Activated CD4-positive, alpha-beta memory T cell treated with anti-CD3 and anti-CD28 coated beads, Interleukin-2, amount 10 ng/mL, durations not matched to agents 7 days and 5 days (primary cell): ENCODE data around the gene CCR2. TPM values are rescaled to one million over a fixed set of nuclear protein-coding genes. Genes with fewer than 3 reads are reported as not detected.

Experiments used
- CTCF ChIA-PET: fragments of 350-600 bp; sonication (Branson Sonifier 250); formaldehyde crosslinking; loops from one replicate; lab custom pipeline; 2021; ENCODE audit warnings: antibody characterized with exemption, inconsistent platforms; lab: Charles Lee
- POLR2A ChIA-PET: fragments of 350-600 bp; sonication (Branson Sonifier 250); formaldehyde crosslinking; loops from one replicate; lab custom pipeline; 2021; ENCODE audit warnings: antibody characterized with exemption; lab: Charles Lee
- DNase-seq: peaks from one replicate; pipeline ENCODE4 v3.0.0-alpha.2; 2020
- H3K27ac Mint-ChIP-seq: one replicate; pipeline ENCODE4 v1.8.0; 2021; ENCODE audit warnings: mild to moderate bottlenecking, mixed read lengths
- H3K27me3 Mint-ChIP-seq: one replicate; pipeline ENCODE4 v1.8.0; 2021; ENCODE audit warnings: mixed read lengths
- H3K36me3 Mint-ChIP-seq: one replicate; pipeline ENCODE4 v1.8.0; 2021; ENCODE audit warnings: low read depth, mixed read lengths
- H3K4me1 Mint-ChIP-seq: one replicate; pipeline ENCODE4 v1.8.0; 2021; ENCODE audit warnings: mixed read lengths
- H3K4me3 Mint-ChIP-seq: one replicate; pipeline ENCODE4 v1.8.0; 2021; ENCODE audit warnings: mild to moderate bottlenecking, mixed read lengths
- H3K9me3 Mint-ChIP-seq: one replicate; pipeline ENCODE4 v1.8.0; 2021; ENCODE audit warnings: mixed read lengths
- total RNA-seq, 2 experiments: library from RNA; stranded (reverse); gene quantifications; one replicate each; pipeline ENCODE4 v1.2.3, GENCODE V29; 2021

The CCR2 gene
- total RNA-seq, 2 experiments from 2014 or later, result 167 to 174 TPM

DNA sequence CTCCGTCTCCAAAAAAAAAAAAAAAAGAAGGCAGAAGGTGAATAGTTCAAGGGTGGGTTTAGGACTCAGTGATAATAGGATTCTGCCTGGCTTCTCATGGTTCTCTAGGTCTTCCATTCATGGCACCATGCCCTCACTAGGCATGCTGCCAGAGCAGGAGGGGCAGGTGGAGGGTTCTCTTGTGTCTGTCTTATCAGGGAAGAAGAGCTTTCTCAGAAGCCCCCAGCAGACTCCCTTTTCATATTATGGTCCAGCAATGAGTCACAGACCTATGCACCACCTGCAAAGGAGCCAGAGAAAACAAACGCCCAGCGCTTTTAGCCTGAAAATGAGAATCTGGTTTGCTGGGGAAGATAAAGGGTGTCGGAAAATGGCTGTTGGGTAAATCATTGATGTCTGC lies 3.0 kb downstream of the CCR2 start:
- peaks cover 34% of the 10 kb centered on the region for H3K27me3 Mint-ChIP-seq
- peaks cover 88% of the 10 kb centered on the region for H3K4me1 Mint-ChIP-seq
- peaks cover 86% of the 10 kb centered on the region for H3K36me3 Mint-ChIP-seq
- peak overlapping the region; percentile 86 for H3K27ac Mint-ChIP-seq
- no peak for DNase-seq
- peak overlapping the region; percentile 82 for H3K4me3 Mint-ChIP-seq
- ChIA-PET CTCF (interaction anchor here (10.8 kb wide), 1 partner anchor 11 kb away, joined by 130 read pairs; the partner anchor contains the start of gene CCR5), POLR2A (interaction anchor here (1.0 to 10.8 kb wide), 4 partner anchors 10 to 78 kb away, joined by 3 to 414 read pairs (median 208); partner anchors contain the start of gene CCR5)
- H3K9me3 Mint-ChIP-seq, result no peaks in the 10 kb centered on the region

DNA sequence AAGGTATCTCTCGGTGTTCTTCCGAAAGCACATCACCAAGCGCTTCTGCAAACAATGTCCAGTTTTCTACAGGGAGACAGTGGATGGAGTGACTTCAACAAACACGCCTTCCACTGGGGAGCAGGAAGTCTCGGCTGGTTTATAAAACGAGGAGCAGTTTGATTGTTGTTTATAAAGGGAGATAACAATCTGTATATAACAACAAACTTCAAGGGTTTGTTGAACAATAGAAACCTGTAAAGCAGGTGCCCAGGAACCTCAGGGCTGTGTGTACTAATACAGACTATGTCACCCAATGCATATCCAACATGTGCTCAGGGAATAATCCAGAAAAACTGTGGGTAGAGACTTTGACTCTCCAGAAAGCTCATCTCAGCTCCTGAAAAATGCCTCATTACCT lies 4.6 kb downstream of the CCR2 start:
- peaks cover 32% of the 10 kb centered on the region for H3K27me3 Mint-ChIP-seq
- POLR2A ChIA-PET, result interaction anchor here (0.7 to 3.7 kb wide), 4 partner anchors 8 to 74 kb away, joined by 3 to 59 read pairs (median 23); partner anchors contain the start of gene CCR5
- CTCF ChIA-PET, result interaction anchor here (3.8 kb wide), 1 partner anchor 12 kb away, joined by 37 read pairs; the partner anchor contains the start of gene CCR5
- no peak for DNase-seq
- peaks cover 83% of the 10 kb centered on the region for H3K36me3 Mint-ChIP-seq
- H3K4me3 Mint-ChIP-seq, result peak overlapping the region; percentile 82
- H3K9me3 Mint-ChIP-seq, result no peaks in the 10 kb centered on the region
- peaks cover 83% of the 10 kb centered on the region for H3K4me1 Mint-ChIP-seq
- peak overlapping the region; percentile 13 for H3K27ac Mint-ChIP-seq

DNA sequence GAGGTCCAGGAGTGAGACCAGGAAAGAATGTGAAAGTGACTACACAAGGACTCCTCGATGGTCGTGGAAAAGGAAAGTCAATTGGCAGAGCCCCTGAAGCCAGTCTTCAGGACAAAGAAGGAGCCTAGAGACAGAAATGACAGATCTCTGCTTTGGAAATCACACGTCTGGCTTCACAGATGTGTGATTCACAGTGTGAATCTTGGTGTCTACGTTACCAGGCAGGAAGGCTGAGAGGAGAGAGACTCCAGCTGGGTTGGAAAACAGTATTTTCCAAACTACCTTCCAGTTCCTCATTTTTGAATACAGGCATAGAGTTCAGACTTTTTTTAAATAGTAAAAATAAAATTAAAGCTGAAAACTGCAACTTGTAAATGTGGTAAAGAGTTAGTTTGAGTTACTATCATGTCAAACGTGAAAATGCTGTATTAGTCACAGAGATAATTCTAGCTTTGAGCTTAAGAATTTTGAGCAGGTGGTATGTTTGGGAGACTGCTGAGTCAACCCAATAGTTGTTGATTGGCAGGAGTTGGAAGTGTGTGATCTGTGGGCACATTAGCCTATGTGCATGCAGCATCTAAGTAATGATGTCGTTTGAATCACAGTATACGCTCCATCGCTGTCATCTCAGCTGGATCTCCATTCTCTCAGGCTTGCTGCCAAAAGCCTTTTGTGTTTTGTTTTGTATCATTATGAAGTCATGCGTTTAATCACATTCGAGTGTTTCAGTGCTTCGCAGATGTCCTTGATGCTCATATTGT lies 6.0 kb downstream of the CCR2 start:
- ChIA-PET POLR2A (interaction anchor here (0.7 to 3.7 kb wide), 12 partner anchors 10 to 1941 kb away, joined by 3 to 59 read pairs (median 4); partner anchors contain the start of genes CCR1 and CCR5), CTCF (interaction anchor here (3.8 kb wide), 1 partner anchor 10 kb away, joined by 37 read pairs; the partner anchor contains the start of gene CCR5)
- peaks cover 2% of the 10 kb centered on the region for H3K9me3 Mint-ChIP-seq
- peak overlapping the region; percentile 31 for H3K4me3 Mint-ChIP-seq
- peaks cover 31% of the 10 kb centered on the region for H3K27me3 Mint-ChIP-seq
- H3K36me3 Mint-ChIP-seq, result peaks cover 75% of the 10 kb centered on the region
- DNase-seq, result no peak
- peaks cover 78% of the 10 kb centered on the region for H3K4me1 Mint-ChIP-seq
- H3K27ac Mint-ChIP-seq, result peak overlapping the region; percentile 62

DNA sequence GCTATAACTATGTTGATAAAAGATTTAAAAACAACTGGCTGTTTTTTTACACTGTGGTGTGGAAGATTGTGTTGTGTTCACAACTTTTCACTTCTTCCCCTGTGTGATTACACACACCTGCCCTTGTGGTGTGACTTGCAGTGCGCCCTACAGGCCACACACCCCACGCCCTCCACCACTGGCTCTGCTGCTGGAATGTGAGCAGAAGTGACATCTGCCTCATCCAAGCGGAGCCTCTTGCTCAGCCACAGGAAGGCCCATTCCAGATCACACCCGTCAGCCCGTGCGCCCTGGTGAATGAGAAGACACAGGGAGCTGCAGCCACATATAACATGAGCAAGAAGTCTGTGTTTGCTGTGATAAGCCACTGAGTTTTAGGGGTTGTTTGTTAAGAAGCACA lies 7.0 kb downstream of the CCR2 start:
- Mint-ChIP-seq H3K9me3 (peaks cover 2% of the 10 kb centered on the region), H3K36me3 (peaks cover 68% of the 10 kb centered on the region), H3K4me3 (peak overlapping the region; percentile 4), H3K27me3 (peaks cover 23% of the 10 kb centered on the region), H3K27ac (peak overlapping the region; percentile 45), H3K4me1 (peaks cover 77% of the 10 kb centered on the region)
- no peak for DNase-seq
- ChIA-PET CTCF (interaction anchor here (1.1 to 3.8 kb wide), 2 partner anchors 9 to 152 kb away, joined by 3 to 37 read pairs; partner anchors contain the start of gene CCR5), POLR2A (interaction anchor here (0.7 to 12.1 kb wide), 8 partner anchors 8 to 1940 kb away, joined by 3 to 414 read pairs (median 14); partner anchors contain the start of genes CCR1, CCR2 and CCR5)

DNA sequence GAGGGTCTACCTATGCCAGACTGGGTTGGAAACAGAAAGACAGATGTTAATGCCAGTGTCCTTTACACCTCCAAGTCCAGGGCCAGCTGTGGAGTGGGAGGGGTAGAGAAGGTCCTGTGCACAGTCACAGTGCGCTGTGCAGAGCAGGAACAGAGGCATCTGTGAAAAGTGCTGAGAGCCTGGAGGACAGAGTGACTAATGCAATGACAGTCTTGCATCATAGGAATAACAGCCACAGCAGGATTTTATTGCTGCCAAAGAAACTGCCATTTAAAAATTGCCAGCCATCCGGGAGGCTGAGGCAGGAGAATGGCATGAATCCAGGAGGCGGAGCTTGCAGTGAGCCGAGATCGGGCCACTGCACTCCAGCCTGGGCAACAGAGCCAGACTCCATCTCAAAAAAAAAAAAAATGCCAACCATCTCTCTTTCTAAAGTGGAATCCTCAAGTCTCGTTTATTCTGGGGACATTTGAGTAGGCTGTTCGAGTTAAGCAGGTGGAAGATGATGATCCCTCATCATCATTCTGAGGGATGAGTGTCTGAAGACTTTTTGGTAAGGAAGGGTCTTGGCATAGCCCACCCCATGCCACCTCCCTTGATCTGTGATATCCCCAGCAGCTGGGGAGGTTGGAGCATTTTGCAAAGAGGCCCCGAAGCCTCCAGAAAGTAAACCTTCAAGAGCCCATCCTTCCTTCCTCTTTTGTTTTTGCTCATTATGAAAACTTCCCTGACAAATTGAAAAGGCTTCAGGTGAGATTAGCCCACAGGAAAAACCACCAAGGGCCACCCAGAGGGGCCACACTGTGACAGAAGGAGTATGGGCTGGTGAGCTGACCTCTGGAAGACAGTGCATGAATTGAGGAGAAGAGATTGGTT lies 7.7 kb downstream of the CCR2 start:
- ChIA-PET POLR2A (interaction anchor here (1.0 to 12.1 kb wide), 4 partner anchors 8 to 155 kb away, joined by 3 to 414 read pairs (median 42); partner anchors contain the start of genes CCR2 and CCR5), CTCF (interaction anchor here (1.1 to 3.8 kb wide), 2 partner anchors 9 to 152 kb away, joined by 3 to 37 read pairs; partner anchors contain the start of gene CCR5)
- DNase-seq, result no peak
- H3K27ac Mint-ChIP-seq, result peak overlapping the region; percentile 17
- peaks cover 2% of the 10 kb centered on the region for H3K9me3 Mint-ChIP-seq
- H3K27me3 Mint-ChIP-seq, result peaks cover 18% of the 10 kb centered on the region
- H3K4me1 Mint-ChIP-seq, result peaks cover 79% of the 10 kb centered on the region
- H3K36me3 Mint-ChIP-seq, result peaks cover 68% of the 10 kb centered on the region
- H3K4me3 Mint-ChIP-seq, result no peak overlapping the region

DNA sequence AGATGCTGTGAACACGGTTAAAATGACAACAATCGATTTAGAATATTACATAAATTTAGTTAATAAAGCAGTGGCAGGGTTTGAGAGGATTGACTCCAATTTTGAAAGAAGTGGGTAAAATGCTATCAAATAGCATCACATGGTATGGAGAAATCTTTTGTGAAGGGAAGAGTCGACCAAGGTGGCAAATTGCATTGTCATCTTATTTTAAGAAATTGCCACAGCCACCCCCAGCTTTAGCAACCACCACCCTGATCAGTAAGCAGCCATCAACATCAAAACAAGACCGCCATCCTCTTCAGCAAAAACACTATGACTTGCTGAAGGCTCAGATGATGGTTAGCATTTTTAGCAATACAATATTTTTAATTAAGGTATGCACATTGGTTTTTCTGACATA lies 11.1 kb downstream of the CCR2 start:
- Mint-ChIP-seq H3K27ac (no peak overlapping the region), H3K9me3 (peaks cover 2% of the 10 kb centered on the region), H3K4me3 (no peak overlapping the region), H3K27me3 (peaks cover 10% of the 10 kb centered on the region), H3K4me1 (peaks cover 78% of the 10 kb centered on the region), H3K36me3 (peaks cover 41% of the 10 kb centered on the region)
- CTCF ChIA-PET, result interaction anchor here (1.1 to 10.0 kb wide), 4 partner anchors 7 to 91 kb away, joined by 4 to 130 read pairs (median 6); partner anchors contain the start of gene CCR2
- DNase-seq, result no peak
- POLR2A ChIA-PET, result interaction anchor here (1.2 to 12.1 kb wide), 2 partner anchors 12 to 62 kb away, joined by 3 to 414 read pairs; partner anchors contain the start of gene CCR2

DNA sequence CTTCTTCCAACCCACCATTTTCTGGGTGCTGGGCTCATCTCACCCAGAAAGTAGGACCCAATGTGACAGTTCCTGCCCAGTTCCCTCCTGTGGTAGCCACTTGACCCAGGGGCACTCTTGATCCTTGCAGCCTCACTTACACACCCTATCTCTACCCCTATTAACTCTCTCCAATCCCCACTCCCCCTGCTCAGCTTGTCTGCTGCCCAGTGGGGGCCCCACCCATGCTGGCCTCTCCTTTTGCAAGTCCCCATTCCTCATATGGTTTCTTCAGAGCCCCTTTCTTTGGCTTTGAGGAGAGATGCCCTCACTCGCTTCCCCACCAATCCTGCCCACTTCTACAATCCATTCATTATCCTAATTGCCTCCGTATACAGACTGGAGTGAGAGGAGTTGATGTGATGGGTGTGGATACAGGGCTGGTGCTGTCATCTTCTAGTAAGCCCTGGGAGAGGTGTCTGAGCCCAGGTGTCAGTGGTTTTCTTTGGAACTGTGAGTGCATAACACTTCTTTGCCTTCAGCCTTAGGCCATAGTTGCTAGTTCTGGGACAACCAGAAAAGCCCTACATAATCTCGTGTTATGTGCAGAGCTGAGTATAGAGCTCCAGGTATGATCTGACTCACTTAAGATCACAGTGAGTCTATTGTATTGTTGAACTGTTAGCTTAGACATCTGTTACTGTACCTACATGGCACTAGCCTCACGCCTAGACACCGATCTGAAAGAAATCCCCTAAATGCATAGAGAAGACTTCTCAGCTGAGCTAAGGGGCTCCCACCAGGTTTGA lies 12.0 kb downstream of the CCR2 start:
- no peak for DNase-seq
- ChIA-PET POLR2A (interaction anchor here (1.4 to 12.1 kb wide), 3 partner anchors 13 to 81 kb away, joined by 6 to 414 read pairs (median 6); partner anchors contain the start of gene CCR2), CTCF (interaction anchor here (1.1 to 10.0 kb wide), 5 partner anchors 13 to 289 kb away, joined by 3 to 184 read pairs (median 130); partner anchors contain the start of gene CCR2)
- Mint-ChIP-seq H3K4me3 (no peak overlapping the region), H3K4me1 (peaks cover 77% of the 10 kb centered on the region), H3K27ac (no peak overlapping the region), H3K9me3 (peaks cover 2% of the 10 kb centered on the region), H3K27me3 (peaks cover 10% of the 10 kb centered on the region), H3K36me3 (peaks cover 32% of the 10 kb centered on the region)

DNA sequence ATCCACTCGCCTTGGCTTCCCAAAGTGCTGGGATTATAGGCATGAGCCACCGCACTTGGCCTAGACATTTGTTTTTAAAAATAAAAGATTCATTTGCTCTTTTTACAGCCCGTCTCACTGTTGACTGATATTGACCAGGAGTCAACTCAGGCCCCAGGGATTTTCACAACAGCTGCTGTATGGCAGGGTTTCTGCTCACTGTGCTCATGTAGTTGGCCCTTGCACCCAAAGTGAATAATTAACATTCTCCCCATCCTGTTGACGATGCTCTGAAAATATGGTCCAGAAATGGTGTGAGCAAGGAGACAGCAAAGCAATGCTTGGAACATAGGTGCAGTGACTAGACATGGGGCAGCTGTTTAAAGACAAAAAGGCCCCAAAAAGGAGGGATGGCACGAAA lies 13.9 kb downstream of the CCR2 start:
- POLR2A ChIA-PET, result interaction anchor here (0.7 to 12.1 kb wide), 16 partner anchors 8 to 424 kb away, joined by 4 to 414 read pairs (median 71); partner anchors contain the start of genes CCR1, CCR2 and CXCR6
- H3K27me3 Mint-ChIP-seq, result peaks cover 9% of the 10 kb centered on the region
- CTCF ChIA-PET, result interaction anchor here (1.1 to 10.0 kb wide), 21 partner anchors 8 to 289 kb away, joined by 3 to 184 read pairs (median 36); partner anchors contain the start of genes CCR1 and CCR2
- peaks cover 2% of the 10 kb centered on the region for H3K9me3 Mint-ChIP-seq
- H3K27ac Mint-ChIP-seq, result peak overlapping the region; percentile 59
- H3K4me3 Mint-ChIP-seq, result no peak overlapping the region
- peaks cover 32% of the 10 kb centered on the region for H3K36me3 Mint-ChIP-seq
- DNase-seq, result peak; percentile 14
- peaks cover 76% of the 10 kb centered on the region for H3K4me1 Mint-ChIP-seq

DNA sequence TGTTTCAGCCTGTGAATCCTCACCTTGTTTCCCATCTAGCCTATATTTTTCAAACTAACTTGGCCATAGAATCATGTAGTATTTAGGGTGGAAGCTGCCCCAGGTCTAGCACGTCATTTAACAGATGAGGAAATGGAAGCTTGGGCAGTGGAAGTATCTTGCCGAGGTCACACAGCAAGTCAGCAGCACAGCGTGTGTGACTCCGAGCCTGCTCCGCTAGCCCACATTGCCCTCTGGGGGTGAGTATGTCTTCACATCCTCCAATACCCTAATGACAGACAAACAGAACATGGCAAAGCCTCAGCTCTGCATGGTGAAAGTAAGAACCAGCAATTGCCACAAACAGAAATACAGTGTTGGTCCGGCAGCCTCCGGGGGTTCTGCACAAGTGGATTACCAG lies 14.7 kb downstream of the CCR2 start:
- ChIA-PET POLR2A (interaction anchor here (0.7 to 12.1 kb wide), 24 partner anchors 9 to 424 kb away, joined by 3 to 414 read pairs (median 30); partner anchors contain the start of genes CCR1, CCR2, CCR3 and CXCR6), CTCF (interaction anchor here (0.6 to 10.0 kb wide), 36 partner anchors 8 to 430 kb away, joined by 3 to 184 read pairs (median 6); partner anchors contain the start of genes CCR1, CCR2, CCR5AS and CCRL2)
- peak; percentile 86 for DNase-seq
- peaks cover 10% of the 10 kb centered on the region for H3K27me3 Mint-ChIP-seq
- peak overlapping the region; percentile 1 for H3K4me3 Mint-ChIP-seq
- H3K27ac Mint-ChIP-seq, result peak overlapping the region; percentile 59
- H3K36me3 Mint-ChIP-seq, result peaks cover 40% of the 10 kb centered on the region
- peaks cover 2% of the 10 kb centered on the region for H3K9me3 Mint-ChIP-seq
- peaks cover 80% of the 10 kb centered on the region for H3K4me1 Mint-ChIP-seq

DNA sequence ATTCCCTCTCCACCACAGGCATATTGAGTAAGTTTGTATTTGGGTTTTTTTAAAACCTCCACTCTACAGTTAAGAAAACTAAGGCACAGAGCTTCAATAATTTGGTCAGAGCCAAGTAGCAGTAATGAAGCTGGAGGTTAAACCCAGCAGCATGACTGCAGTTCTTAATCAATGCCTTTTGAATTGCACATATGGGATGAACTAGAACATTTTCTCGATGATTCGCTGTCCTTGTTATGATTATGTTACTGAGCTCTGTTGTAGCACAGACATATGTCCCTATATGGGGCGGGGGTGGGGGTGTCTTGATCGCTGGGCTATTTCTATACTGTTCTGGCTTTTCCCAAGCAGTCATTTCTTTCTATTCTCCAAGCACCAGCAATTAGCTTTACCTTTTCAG lies 15.2 kb downstream of the CCR2 start:
- CTCF ChIA-PET, result interaction anchor here (0.6 to 10.0 kb wide), 39 partner anchors 9 to 461 kb away, joined by 3 to 184 read pairs (median 6); partner anchors contain the start of genes CCR1, CCR2, CCR5AS and CCRL2
- Mint-ChIP-seq H3K27me3 (peaks cover 8% of the 10 kb centered on the region), H3K4me1 (peaks cover 84% of the 10 kb centered on the region), H3K4me3 (peak overlapping the region; percentile 71), H3K27ac (peak overlapping the region; percentile 89), H3K36me3 (peaks cover 45% of the 10 kb centered on the region), H3K9me3 (no peaks in the 10 kb centered on the region)
- peak; percentile 14 for DNase-seq
- POLR2A ChIA-PET, result interaction anchor here (0.7 to 12.1 kb wide), 36 partner anchors 9 to 504 kb away, joined by 3 to 414 read pairs (median 10); partner anchors contain the start of genes CCR1, CCR2, CCR3 and CCR5AS
